H9 (cell line): ENCODE results near the gene SLC2A10. TPM values are rescaled to one million over a fixed set of nuclear protein-coding genes. Genes with fewer than 3 reads are reported as not detected.

Experiments
- DNase-seq: peaks from one replicate; pipeline ENCODE4 v3.0.0-alpha.2; 2017
- H2AFZ ChIP-seq: one replicate; pipeline ENCODE4 v1.6.1; 2013; ENCODE audit warnings: mild to moderate bottlenecking, low read length, control low read depth, moderate library complexity
- H2AK5ac ChIP-seq: 2 replicates; pipeline ENCODE4 v1.6.1; 2013; ENCODE audit warnings: low read length, control low read depth, mixed read lengths; ENCODE audit not compliant: insufficient read length
- H2BK120ac ChIP-seq: one replicate; pipeline ENCODE4 v1.6.1; 2013; ENCODE audit warnings: low read depth, mild to moderate bottlenecking, low read length, control low read depth, inconsistent platforms; ENCODE audit not compliant: poor library complexity, severe bottlenecking
- H2BK12ac ChIP-seq: 2 replicates; pipeline ENCODE4 v1.6.1; 2013; ENCODE audit warnings: low read length, control low read depth, mixed read lengths, low read depth; ENCODE audit not compliant: insufficient read length
- H2BK15ac ChIP-seq: 2 replicates; pipeline ENCODE4 v1.6.1; 2013; ENCODE audit warnings: low read depth, low read length, control low read depth
- H2BK20ac ChIP-seq: one replicate; pipeline ENCODE4 v1.6.1; 2013; ENCODE audit warnings: low read depth, mild to moderate bottlenecking, low read length, control low read depth, inconsistent platforms; ENCODE audit not compliant: poor library complexity, severe bottlenecking
- H2BK5ac ChIP-seq: 2 replicates; pipeline ENCODE4 v1.6.1; 2013; ENCODE audit warnings: low read length, control low read depth, mixed read lengths; ENCODE audit not compliant: insufficient read length
- H3K14ac ChIP-seq: 2 replicates; pipeline ENCODE4 v1.6.1; 2013; ENCODE audit warnings: low read length, control low read depth; ENCODE audit not compliant: insufficient read depth
- H3K18ac ChIP-seq: 2 replicates; pipeline ENCODE4 v1.6.1; 2013; ENCODE audit warnings: low read depth, mild to moderate bottlenecking, mixed read lengths, low read length, control low read depth; ENCODE audit not compliant: insufficient read length
- H3K23ac ChIP-seq: 2 replicates; pipeline ENCODE4 v1.6.1; 2013; ENCODE audit warnings: low read length, control low read depth, mixed read lengths, low read depth; ENCODE audit not compliant: insufficient read length
- H3K23me2 ChIP-seq: 2 replicates; pipeline ENCODE4 v1.6.1; 2013; ENCODE audit warnings: low read depth, mild to moderate bottlenecking, mixed read lengths, low read length, control low read depth; ENCODE audit not compliant: insufficient read length, poor library complexity, severe bottlenecking
- H3K27ac ChIP-seq: 2 replicates; pipeline ENCODE4 v1.5.1; 2013; ENCODE audit warnings: low read length, control low read depth, mixed read lengths, low read depth; ENCODE audit not compliant: insufficient read length
- H3K27me3 ChIP-seq: 2 replicates; pipeline ENCODE4 v1.6.1; 2013; ENCODE audit warnings: low read length, control low read depth, inconsistent platforms; ENCODE audit not compliant: insufficient read depth
- H3K4ac ChIP-seq: 2 replicates; pipeline ENCODE4 v1.6.1; 2013; ENCODE audit warnings: low read depth, mild to moderate bottlenecking, control low read depth, inconsistent platforms, low read length, moderate library complexity
- H3K4me1 ChIP-seq: 2 replicates; pipeline ENCODE4 v1.6.1; 2013; ENCODE audit warnings: low read length, control low read depth, inconsistent platforms; ENCODE audit not compliant: insufficient read depth
- H3K4me2 ChIP-seq: 2 replicates; pipeline ENCODE4 v1.6.1; 2013; ENCODE audit warnings: low read length, control low read depth, mixed read lengths; ENCODE audit not compliant: insufficient read length, insufficient read depth
- H3K56ac ChIP-seq: 2 replicates; pipeline ENCODE4 v1.6.1; 2013; ENCODE audit warnings: low read depth, mild to moderate bottlenecking, mixed read lengths, low read length, control low read depth; ENCODE audit not compliant: insufficient read length
- H3K79me1 ChIP-seq: 2 replicates; pipeline ENCODE4 v1.6.1; 2013; ENCODE audit warnings: low read depth, mild to moderate bottlenecking, moderate library complexity, low read length, control low read depth, inconsistent platforms; ENCODE audit not compliant: insufficient read depth, poor library complexity, severe bottlenecking
- H3K79me2 ChIP-seq: 2 replicates; pipeline ENCODE4 v1.6.1; 2013; ENCODE audit warnings: low read length, control low read depth, inconsistent platforms; ENCODE audit not compliant: insufficient read depth
- H3K9ac ChIP-seq: 2 replicates; pipeline ENCODE4 v1.6.1; 2013; ENCODE audit warnings: low read length, control low read depth, mixed read lengths; ENCODE audit not compliant: insufficient read length; ENCODE audit errors: extremely low read depth
- H3K9me3 ChIP-seq: one replicate; pipeline ENCODE4 v1.6.1; 2013; ENCODE audit warnings: low read depth, low read length, inconsistent platforms; ENCODE audit not compliant: control insufficient read depth
- H3T11ph ChIP-seq: one replicate; pipeline ENCODE4 v1.6.1; 2013; ENCODE audit warnings: mild to moderate bottlenecking, low read length, control low read depth, inconsistent platforms
- H4K20me1 ChIP-seq: one replicate; pipeline ENCODE4 v1.6.1; 2013; ENCODE audit not compliant: control insufficient read depth, insufficient read length, insufficient read depth
- H4K5ac ChIP-seq: 2 replicates; pipeline ENCODE4 v1.6.1; 2013; ENCODE audit warnings: low read depth, mild to moderate bottlenecking, mixed read lengths, low read length, control low read depth; ENCODE audit not compliant: insufficient read length
- H4K8ac ChIP-seq: replicated peaks from 2 replicates; pipeline ENCODE4 v1.6.1; 2013; ENCODE audit warnings: low read length, control low read depth, mixed read lengths, low read depth; ENCODE audit not compliant: insufficient read length
- H4K91ac ChIP-seq: 2 replicates; pipeline ENCODE4 v1.6.1; 2013; ENCODE audit warnings: low read depth, mild to moderate bottlenecking, moderate library complexity, mixed read lengths, low read length, control low read depth; ENCODE audit not compliant: insufficient read length
- H3K27ac Mint-ChIP-seq, 3 experiments: 2 replicates in 2 of 3; 3 replicates in 1 of 3; pipeline ENCODE4 v1.8.0; 2020 to 2021; ENCODE audit warnings: mixed read lengths in 3 of 3, mild to moderate bottlenecking in 1 of 3, moderate library complexity in 1 of 3
- H3K27me3 Mint-ChIP-seq: 2 replicates; pipeline ENCODE4 v1.8.0; 2021; ENCODE audit warnings: low read depth, mild to moderate bottlenecking, moderate library complexity, mixed read lengths
- H3K36me3 Mint-ChIP-seq, 3 experiments: 2 replicates in 2 of 3; 3 replicates in 1 of 3; pipeline ENCODE4 v1.8.0; 2020 to 2021; ENCODE audit warnings: low read depth in 3 of 3, mixed read lengths in 3 of 3; ENCODE audit not compliant: insufficient read depth in 1 of 3
- H3K4me1 Mint-ChIP-seq, 2 experiments: 2 replicates each; pipeline ENCODE4 v1.8.0; 2020; ENCODE audit warnings: mixed read lengths in 2 of 2
- H3K4me3 Mint-ChIP-seq, 2 experiments: 2 replicates in 1 of 2; 3 replicates in 1 of 2; pipeline ENCODE4 v1.8.0; 2020 to 2021; ENCODE audit warnings: mild to moderate bottlenecking in 2 of 2, mixed read lengths in 2 of 2, moderate library complexity in 1 of 2
- H3K9me3 Mint-ChIP-seq, 2 experiments: 2 replicates in 1 of 2; 3 replicates in 1 of 2; pipeline ENCODE4 v1.8.0; 2020; ENCODE audit warnings: mild to moderate bottlenecking in 2 of 2, mixed read lengths in 2 of 2, moderate library complexity in 1 of 2
- WGBS: extraction: QIAGEN DNeasy Blood & Tissue Kit; methylation state at CpG from one replicate; pipeline ENCODE4 v1.1.7; 2013; ENCODE audit warnings: missing lambda C conversion rate, low lambda C conversion rate, mixed read lengths; ENCODE audit not compliant: insufficient read length; ENCODE audit errors: extremely low coverage; 5-methylcytosine and 5-hydroxymethylcytosine counted together
- total RNA-seq: library from RNA; stranded (reverse); gene quantifications from 2 replicates; pipeline ENCODE4 v1.2.1, GENCODE V29; 2021
- TF ChIP-seq, protein P1 (sequence below): fragments of 200-600 bp; sonication (generic); conservative IDR thresholded peaks from 3 replicates; pipeline ENCODE4 v1.8.0; 2021; ENCODE audit warnings: antibody characterized with exemption, mild to moderate bottlenecking

The SLC2A10 gene
- total RNA-seq, 1 experiment from 2014 or later, result 8.2 TPM

GRCh38 chr20:46683668-46683938 lies 25.8 kb upstream of the SLC2A10 start:
- Histone ChIP-seq H3K79me1 (peaks cover 7% of the 10 kb centered on the region), H2AK5ac (no peak overlapping the region), H3T11ph (no peak overlapping the region), H3K9ac (peak overlapping the region; percentile 68), H2BK120ac (no peak overlapping the region), H2BK15ac (no peak overlapping the region), H3K79me2 (peaks cover 12% of the 10 kb centered on the region; the same call in 1 of the 2 replicates), H3K4me2 (peak overlapping the region; percentile 83), H2BK20ac (no peak overlapping the region), H3K27me3 (no peaks in the 10 kb centered on the region), H3K4ac (no peak overlapping the region), H3K18ac (no peak overlapping the region), H3K56ac (no peak overlapping the region), H2AFZ (no peak overlapping the region), H4K8ac (no peak overlapping the region), H3K14ac (peak overlapping the region; percentile 19; the same call in 1 of the 2 replicates), H4K91ac (no peak overlapping the region), H4K20me1 (no peaks in the 10 kb centered on the region), H3K23me2 (peaks cover 10% of the 10 kb centered on the region), H2BK5ac (no peak overlapping the region), H3K23ac (no peak overlapping the region), H2BK12ac (no peak overlapping the region), H3K9me3 (no peaks in the 10 kb centered on the region), H3K27ac (no peak overlapping the region), H3K4me1 (peaks cover 13% of the 10 kb centered on the region; the same call in 1 of the 2 replicates), H4K5ac (no peak overlapping the region)
- peaks cover 0 to 3% of the 10 kb centered on the region in 2 experiments; a peak in 1 of 5 replicates for H3K9me3 Mint-ChIP-seq
- H3K4me1 Mint-ChIP-seq, result peaks cover 63 to 64% of the 10 kb centered on the region in 2 experiments
- TF ChIP-seq, protein P1, sequence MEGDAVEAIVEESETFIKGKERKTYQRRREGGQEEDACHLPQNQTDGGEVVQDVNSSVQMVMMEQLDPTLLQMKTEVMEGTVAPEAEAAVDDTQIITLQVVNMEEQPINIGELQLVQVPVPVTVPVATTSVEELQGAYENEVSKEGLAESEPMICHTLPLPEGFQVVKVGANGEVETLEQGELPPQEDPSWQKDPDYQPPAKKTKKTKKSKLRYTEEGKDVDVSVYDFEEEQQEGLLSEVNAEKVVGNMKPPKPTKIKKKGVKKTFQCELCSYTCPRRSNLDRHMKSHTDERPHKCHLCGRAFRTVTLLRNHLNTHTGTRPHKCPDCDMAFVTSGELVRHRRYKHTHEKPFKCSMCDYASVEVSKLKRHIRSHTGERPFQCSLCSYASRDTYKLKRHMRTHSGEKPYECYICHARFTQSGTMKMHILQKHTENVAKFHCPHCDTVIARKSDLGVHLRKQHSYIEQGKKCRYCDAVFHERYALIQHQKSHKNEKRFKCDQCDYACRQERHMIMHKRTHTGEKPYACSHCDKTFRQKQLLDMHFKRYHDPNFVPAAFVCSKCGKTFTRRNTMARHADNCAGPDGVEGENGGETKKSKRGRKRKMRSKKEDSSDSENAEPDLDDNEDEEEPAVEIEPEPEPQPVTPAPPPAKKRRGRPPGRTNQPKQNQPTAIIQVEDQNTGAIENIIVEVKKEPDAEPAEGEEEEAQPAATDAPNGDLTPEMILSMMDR, result no peak
- peak overlapping the region; percentile 78 to 85 for H3K4me3 Mint-ChIP-seq
- WGBS, result no CpG with 5 or more reads among the region's 8 CpGs
- no peaks in the 10 kb centered on the region for H3K27me3 Mint-ChIP-seq
- no peak for DNase-seq
- H3K36me3 Mint-ChIP-seq, result peaks cover 25 to 51% (median 47%) of the 10 kb centered on the region in 3 experiments
- peak overlapping the region; percentile 63 to 97 (median 85) for H3K27ac Mint-ChIP-seq
